Glomerular visceral epithelial cell (primary cell): Measurements from ENCODE around the gene C19orf81.
A peak's percentile ranks its signal among the peaks of the same experiment; 100 is the strongest.
"Not testable (repeated sequence)": the region's sequence is repeated elsewhere in the genome, so short reads cannot be mapped to it uniquely, and the experiment has no call there.

Experiments used
- DNase-seq: peaks from one replicate; pipeline ENCODE4 v3.0.0-alpha.2; 2016; ENCODE audit errors: extremely low spot score

The C19orf81 gene

DNA sequence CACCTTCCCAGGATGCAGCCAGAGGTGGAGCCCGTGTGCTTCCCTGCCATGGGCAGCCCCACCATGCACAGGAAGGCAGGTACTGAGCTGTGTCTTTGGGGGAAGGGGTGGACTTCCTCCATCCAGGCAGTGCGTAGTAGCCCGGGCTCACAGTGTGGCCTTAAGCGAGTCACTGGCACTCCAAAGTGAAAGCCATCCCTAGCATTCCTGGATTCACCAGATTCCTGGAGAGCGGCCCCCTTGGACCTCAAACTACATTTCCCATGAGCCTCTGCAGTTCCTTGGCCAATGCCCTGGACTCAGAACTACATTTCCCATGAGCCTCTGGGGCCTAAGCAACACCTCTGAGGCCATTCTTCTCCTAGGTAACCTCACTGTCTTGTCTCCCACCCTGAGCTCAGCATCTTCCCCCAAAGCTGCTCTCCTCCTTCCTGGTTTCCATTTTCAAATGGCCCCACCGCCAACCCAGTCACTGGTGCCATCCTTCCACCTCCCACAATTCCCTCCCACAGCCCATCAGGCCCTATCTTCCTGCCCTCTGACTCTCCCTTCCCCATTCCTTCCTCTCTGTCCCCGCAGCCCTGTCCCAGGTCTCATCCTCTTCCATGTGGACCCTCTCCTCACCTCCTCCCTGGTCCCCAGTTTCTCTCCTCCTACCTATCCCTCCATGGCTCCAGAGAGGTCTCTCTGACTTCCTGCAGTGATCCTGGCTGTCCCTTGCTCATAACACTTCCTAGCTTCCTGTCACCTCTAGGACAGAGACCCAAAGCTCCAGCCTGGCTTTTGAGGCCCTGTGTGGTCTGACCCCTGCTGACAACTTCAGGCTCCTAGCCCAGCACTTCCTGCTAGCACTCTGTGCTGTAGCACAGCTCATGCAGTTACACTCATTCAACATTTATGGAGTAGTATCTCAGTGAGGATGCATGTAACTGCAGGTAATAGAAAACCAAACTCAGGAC, at the start of gene C19orf81:
C19orf81 (plus strand) TSS at position 13 of the 959 bp plus-strand sequence; CDS start at position 13, 0 bp downstream.
- no peak for DNase-seq

DNA sequence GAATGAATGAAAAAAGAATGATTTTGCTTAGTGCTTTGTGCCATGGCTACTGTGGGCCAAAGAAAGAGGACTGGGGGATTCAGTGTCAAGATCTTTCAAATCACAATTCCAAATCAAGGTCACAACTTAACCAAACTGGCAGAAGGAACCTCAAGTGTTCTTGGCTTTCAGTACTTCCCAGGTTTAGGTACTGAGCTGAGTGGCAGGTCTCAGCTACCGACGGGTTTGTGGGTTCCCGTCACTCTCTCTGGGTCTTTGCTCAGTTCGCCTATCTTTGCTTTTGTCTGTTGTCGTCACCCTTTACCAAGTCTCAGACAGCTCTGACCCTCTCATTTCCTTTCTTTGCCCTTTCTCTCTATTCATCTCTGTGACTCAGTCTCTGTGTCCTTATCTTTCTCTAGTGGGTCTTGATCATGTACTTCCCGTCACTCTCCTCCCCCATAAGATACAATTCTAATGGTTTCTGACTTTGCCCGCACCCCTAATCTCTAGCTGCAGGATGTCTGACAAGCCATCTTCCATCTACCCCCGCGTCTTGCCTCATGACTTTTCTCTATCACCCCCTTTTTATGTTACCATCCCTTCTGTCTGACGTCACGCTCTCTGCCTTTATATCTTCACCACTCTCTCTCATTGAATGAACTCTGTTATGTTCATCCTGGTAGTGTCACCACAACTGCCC, 47.7 kb upstream of the C19orf81 start:
- DNase-seq = no peak

DNA sequence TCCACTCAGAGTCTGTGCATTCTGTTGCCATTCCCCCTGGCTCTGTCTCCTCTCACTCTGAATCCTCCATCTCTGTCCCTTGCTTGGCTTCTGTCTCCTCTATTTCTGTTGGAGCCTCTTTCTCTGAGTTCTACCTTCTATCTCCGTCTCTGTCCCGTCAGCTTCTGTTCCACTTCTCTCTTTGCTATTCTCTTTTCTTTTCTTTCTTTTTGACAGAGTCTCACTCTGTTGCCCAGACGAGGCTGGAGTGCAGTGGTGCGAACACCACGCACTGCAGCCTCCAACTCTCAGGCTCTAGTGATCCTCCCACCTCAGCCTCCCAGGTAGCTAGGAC, 47.2 kb upstream of the C19orf81 start:
- DNase-seq = no peak

DNA sequence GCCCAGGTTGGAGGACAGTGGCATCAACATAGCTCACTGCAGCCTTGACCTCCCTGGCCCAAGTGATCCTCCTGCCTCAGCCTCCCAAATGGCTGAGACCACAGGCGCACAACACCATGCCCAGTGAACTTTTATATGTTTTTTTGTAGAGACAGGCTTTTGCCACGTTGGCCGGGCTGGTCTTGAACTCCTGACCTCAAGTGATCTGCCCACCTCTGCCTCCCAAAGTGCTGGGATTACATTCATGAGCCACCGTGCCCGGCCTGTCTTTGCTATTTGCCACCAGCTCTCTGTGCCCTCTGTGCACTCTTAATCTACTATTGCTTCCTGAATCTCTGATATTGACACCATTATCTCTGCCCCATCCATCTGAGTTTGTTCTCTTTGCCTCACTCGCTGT, 46.7 kb upstream of the C19orf81 start:
- no peak for DNase-seq

DNA sequence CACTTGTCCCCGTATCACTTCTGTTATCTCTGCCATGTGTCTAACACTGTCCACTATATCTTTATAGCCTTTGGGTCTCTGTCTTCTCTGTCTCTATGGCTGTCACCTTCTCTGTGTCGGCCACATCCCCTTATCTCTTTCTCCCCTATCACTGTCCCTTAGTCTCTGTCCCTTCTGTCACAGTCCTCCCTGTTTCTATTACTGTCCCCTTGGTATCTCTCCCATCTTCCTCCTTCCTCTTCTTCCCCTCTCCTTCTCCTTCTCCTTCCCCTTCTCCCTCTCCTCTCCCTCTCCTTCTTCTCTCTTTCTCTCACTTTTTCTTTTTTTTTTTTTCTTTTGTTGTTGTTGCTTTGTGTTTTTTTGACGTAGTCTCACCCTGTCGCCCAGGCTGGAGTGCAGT, 46.3 kb upstream of the C19orf81 start:
- no peak for DNase-seq

DNA sequence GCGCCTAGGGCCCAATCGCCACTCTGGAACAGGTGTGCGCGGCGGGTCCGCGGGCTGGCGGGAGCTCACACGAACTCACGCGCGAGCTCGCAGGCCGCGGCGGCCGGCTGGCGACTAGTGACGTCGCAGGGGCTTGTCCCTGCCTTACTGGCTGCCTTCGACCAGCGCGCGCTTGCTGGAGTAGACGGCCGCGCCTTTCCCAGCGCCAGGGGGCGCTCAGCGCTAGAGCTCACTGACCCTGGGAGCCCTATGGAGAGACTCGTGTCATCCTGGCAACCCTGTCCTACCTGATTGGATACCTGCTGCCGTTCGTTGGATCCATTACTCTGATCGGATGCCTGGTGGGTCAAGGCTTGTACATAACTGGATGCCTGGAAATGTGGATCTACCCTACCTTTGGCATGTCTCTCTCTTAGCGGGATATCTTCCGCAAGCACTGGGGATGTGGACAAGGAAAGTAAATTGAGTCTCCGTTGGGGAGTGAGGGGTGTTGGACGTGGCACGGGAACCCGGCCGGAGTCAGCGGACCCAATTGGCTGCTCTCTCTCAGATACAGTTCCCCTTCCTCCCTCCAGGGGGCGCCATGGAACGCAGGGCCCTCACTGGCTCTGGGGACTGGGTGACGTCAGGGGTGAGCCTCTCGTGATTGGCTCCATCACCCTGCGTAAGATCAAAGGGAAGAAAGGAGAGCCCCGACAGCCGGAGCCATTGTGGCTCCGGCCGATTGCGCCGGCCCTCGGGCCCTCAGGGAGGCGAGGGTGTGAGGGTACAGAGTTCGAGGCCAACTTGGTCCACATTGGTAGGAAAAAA, 44.8 kb upstream of the C19orf81 start:
- not testable (repeated sequence) for DNase-seq

DNA sequence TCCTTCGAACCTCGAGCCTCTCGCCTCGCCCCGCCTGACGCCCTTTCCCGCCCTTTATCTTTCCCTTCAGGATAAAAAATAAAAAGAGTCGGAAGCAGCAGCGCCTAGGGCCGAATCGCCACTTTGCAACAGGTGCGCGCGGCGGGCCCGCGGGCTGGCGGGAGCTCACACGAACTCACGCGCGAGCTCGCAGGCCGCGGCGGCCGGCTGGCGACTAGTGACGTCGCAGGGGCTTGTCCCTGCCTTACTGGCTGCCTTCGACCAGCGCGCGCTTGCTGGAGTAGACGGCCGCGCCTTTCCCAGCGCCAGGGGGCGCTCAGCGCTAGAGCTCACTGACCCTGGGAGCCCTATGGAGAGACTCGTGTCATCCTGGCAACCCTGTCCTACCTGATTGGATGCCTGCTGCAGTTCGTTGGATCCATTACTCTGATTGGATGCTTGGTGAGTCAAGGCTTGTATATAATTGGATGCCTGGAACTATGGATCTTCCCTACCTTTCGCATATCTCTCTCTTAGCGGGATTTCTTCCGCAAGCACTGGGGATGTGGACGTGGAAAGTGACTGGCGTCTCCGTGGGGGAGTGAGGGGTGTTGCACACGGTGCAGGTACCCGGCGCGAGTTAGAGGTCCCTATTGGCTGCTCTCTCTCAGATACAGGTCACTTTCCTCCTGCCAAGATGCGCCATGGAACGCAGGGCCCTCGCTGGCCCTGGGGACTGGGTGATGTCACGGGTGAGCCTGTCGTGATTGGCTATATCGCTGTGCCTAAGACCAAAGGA, 43.0 kb upstream of the C19orf81 start:
- not testable (repeated sequence) for DNase-seq

DNA sequence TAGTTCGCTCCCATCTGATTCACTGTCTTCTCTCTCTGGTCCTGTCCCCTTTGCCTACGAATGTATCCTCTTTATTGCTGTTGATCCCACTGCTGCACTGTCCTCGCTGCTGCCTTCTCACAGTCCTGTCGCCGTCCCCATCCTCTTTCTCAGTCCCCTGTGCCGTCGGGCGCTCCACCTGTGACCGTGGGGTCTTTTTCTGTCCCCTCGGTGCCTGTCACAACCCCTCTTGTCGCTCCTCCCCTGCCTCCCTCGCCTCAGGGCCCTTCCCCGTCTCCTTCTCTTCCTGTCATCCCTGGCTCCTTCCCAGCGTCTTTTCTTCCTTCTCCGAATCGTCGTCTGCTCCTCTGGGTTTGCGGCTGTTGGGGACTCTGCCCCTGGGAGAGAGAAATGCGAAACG, 41.9 kb upstream of the C19orf81 start:
- no peak for DNase-seq

DNA sequence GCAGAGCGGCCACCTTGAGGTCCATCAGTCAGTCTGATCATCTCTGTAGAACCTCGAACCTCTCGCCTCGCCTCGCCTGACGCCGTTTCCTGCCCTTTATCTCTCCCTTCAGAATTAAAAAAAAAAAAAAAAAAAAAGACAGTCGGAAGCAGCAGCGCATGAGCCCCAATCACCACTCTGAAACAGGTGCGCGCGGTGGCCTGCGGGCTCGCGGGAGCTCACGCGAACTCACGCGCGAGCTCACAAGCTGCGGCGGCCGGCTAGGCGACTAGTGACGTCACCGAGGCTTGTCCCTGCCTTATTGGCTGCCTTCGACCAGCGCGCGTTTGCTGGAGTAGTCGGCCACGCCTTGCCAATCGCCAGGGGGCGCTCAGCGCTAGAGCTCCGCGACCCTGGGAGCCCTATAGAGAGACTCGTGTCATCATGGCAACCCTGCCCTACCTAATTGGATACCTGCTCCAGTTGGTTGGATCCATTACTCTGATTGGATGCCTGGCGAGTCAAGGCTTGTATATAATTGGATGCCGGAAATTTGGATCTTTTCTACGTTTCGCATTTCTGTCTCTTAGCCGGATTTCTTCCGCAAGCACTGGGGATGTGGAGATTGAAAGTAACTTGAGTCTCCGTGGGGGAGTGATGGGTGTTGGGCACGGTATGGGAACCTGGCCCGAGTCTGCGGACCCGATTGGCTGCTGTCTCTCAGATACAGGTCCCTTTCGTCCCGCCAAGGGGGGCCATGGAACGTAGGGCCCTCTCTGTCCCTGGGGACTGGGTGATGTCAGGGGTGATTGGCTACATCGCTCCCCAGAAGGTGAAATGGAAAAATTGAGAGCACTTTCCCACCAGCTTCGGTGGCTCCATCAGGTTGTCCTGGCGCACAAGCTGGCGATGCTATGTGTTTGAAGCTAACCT, 41.1 kb upstream of the C19orf81 start:
- DNase-seq = peak; percentile 75

DNA sequence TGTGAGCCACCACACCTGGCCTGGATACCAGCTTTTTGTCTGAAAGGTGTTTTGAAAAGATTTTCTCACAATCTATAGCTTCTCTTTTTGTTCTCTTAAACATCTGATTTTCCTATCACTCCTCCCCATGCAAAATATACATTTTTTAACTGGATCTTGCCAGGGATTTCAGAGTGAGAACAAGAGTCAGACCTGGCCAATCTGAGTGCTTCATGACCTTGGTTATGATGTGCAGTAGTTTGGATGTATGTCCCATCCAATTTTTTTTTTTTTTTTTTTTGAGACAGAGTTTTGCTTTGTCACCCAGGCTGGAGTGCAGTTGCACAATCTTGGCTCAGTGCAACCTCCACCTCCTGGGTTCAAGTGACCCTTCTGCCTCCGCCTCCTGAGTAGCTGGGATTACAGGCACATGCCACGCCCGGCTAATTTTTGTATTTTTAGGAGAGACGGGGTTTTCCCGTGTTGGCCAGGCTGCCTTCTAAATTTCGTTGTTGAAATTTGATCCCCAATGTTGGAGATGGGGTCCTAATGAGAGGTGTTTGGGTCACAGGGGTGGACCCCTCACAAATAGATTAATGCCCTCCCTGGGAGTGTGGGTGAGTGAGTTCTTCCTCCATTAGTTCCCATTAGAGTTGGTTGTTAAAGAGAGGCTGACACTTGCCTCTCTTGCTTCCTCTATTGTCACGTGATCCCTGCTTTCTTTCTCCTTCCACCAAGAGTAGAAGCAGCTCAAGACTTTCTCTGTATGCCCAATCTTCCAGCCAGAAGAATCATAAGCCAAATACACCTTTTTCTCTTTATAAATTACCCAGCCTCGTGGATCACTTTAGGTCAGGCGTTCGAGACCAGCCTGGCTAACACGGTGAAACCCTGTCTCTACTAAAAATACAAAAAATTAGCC, 36.5 kb upstream of the C19orf81 start:
- DNase-seq = not testable (repeated sequence)

DNA sequence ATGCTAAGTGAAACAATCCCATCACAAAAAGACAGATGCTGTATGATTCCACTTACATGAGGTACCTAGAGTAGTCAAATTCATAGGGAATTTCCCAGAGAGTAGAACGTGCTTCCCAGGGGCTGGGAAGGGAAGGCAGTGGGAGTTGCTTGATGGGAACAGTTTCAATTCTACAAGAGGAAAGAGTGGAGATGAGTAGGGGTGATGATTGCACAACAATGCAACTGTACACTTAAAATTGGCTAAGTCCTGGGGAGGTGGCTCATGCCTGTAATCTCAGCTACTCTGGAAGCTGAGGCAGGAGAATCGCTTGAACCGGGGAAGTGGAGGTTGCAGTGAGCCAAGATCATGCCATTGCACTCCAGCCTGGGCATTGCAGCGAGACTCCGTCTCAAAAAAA, 30.9 kb upstream of the C19orf81 start:
- not testable (repeated sequence) for DNase-seq

DNA sequence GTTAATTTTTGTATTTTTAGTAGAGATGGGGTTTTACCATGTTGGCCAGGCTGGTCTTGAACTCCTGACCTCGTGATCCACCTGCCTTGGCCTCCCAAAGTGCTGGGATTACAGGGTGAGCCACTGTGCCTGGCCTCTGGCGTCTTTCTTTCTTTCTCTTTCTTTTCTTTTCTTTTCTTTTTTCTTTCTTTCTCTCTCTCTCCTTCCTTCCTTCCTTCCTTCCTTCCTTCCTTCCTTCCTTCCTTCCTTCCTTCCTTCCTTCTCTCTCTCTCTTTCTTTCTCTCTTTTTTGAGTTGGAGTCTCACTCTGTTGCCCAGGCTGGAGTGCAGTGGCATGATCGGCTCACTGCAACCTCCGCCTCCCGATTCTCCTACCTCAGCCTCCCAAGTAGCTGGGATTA, 30.1 kb upstream of the C19orf81 start:
- not testable (repeated sequence) for DNase-seq

DNA sequence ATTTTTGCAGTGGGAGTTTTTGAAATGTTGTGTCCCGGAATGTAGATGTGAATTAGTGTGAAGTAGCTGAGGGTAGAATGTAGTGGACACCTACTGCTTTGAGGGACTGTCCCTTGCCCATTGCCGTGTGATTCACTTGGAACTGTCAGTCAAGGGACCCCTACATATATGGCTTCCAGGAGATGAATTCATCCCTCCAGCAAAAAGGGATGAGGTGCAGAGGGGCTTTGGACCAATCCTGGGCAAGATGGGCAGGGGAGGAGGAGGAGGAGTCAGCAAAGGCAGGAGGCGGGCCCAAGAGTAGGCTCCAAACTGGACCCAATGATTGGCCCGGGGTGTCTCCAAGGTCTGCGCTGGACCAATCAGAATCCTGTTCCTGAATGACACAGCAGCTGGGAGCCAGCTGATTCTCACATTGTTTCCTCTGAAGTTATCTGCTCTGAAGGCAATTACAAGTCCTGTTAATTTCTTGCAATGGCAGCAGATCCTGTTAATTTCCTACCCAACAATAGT, 28.8 kb upstream of the C19orf81 start:
- not testable (repeated sequence) for DNase-seq

DNA sequence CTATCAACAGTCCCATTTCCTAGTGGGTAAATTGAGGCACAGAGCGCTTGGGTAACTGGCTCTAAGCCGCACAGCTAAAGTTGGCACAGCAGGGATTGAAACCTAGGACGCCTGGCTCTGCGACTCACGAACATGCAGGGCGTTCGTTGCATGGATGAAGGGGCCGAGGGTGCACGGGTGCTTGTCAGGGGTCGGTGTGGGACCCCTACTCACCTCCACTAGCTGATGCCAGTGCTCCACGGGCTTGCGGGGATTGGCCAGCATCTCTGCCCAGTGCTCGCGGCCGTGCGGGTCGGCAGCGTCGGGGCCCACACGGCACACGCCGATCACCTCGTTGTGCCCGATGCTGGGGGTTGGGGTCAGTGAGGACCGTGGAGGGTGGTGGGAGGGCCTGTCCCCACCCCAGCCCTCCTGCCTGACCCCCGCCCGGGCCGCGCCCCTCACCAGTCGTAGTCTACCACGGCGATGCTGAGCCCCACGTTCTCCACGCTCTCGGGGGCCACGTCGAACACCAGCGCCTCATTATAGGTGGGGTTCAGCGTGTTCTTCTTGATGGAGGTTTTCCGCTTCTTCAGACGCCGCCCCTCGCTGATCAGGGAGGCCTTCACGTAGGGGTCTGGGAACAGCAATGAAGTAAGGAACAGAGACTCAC, 24.2 kb upstream of the C19orf81 start:
- DNase-seq = no peak

DNA sequence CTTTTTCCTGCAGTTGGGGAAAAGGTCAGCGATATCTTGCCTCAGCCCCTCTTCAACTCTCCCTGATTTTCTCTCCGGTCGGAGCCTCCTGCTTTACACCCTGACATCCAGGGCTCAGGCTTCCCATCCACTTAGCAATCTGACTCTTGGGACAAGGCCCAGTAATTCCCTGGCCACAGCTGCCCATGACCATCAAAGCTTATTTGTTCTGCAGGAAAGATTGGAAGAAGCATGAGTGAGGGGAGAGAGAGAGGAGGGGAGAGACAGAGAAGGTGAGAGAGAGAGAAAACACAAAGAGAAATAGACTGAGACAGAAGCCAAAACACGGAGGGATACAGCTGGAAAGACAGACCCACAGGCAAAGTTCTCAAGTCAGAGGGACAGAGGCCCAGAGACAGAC, 23.2 kb upstream of the C19orf81 start:
- DNase-seq = no peak

DNA sequence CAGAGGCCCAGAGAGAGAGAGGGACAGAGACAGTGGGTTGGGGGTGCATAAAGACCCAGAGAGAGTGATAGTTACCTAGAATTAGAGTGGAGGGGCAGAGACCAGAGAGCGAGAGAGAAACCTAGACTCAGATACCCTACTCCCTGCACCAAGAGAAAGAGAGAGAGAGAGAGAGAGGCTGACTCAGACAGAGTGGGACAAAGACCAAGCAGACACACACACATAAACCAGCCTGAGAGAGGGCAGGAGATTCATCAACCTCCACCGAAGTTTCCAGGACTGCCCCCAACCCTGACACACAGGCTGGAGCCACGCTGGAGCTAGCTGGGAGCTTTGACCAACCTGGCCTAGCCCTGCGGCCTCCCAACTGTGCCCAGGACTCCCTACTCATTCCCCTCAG, 22.4 kb upstream of the C19orf81 start:
- no peak for DNase-seq

DNA sequence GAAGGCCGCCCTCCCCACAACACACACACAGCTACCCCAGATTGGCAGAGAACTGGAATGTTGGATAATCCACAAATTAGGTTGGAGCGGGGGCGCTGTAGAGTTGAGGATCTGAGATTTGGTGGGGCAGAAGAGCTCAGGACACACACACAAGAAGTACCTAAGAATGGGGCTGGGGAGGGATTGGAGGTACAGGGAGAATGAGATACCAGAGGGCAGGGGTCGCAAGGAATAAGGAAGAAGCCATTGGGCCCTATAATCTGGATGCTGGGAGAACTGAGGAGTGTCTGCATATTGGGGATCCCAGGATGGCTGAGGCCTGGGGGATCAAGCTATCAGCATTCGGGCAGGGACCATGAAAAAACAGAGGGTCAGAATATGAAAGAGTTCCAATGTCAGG, 21.1 kb upstream of the C19orf81 start:
- DNase-seq = no peak

DNA sequence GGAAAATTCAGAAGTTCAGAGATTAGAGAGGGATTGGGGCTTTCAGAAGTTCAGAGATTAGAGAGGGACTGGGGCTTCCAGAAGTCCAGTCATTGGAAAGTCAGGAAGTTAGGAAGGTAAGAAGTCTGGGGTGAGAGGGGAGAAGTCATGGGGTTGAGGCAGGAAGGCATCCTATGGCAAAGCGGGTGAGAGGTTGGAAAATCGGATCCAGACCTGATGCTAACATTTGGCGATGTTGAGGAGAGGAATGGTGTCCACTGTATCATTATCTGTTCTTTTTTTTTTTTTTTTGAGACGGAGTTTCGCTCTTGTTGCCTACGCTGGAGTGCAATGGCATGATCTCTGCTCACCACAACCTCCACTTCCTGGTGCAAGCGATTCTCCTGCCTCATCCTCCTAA, 20.7 kb upstream of the C19orf81 start:
- DNase-seq = no peak

DNA sequence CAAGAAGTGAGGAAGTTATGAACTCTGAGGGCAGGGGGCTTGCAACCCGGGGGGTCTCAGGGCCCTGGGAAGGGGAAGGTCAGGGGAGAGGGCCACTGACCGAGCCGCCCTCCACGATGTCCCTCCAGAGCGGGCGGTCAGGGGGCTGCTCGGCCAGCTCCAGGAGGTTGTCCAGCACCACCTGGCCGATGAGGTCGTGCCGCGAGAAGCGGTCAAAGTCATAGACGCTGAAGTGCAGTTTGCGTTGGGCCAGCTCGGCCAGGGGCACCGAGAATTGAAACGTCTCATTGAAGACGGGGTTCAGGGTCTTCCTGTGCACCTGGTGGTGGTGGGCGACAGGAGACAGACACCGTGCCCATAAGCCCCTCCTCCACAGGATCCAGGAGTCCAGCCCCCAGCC, 20.1 kb upstream of the C19orf81 start:
- DNase-seq = no peak
